CD4-positive, alpha-beta T cell (primary cell): ENCODE results near the gene IL17REL. TPM values are rescaled to one million over a fixed set of nuclear protein-coding genes. Genes with fewer than 3 reads are reported as not detected.

Experiments
- ATAC-seq: fragments of 200-7000 bp; cut with Tn5 transposase; one replicate; pipeline ENCODE4 v1.10.0; 2022; ENCODE audit warnings: mild to moderate bottlenecking; ENCODE audit not compliant: poor library complexity
- CTCF ChIA-PET: fragments of 350-600 bp; sonication (Branson Sonifier 250); formaldehyde crosslinking; loops from one replicate; lab custom pipeline; 2021; ENCODE audit warnings: antibody characterized with exemption, inconsistent platforms; lab: Charles Lee
- POLR2A ChIA-PET: fragments of 350-600 bp; sonication (Branson Sonifier 250); formaldehyde crosslinking; loops from one replicate; lab custom pipeline; 2021; ENCODE audit warnings: antibody characterized with exemption, inconsistent platforms; lab: Charles Lee
- DNase-seq, 14 experiments: peaks; one replicate each; pipeline ENCODE4 v3.0.0-alpha.2; 2013 to 2020; ENCODE audit warnings: mixed read lengths in 2 of 14
- H3K27ac ChIP-seq, 2 donors: one replicate each; pipeline versions ENCODE4 v1.5.1 to v1.7.0; 2013; ENCODE audit warnings: low read length in 2 of 2, low read depth in 1 of 2, mild to moderate bottlenecking in 1 of 2
- H3K27me3 ChIP-seq, 2 experiments: 1 replicate in 1 of 2; 2 replicates in 1 of 2; pipeline versions ENCODE4 v1.6.1 to v1.7.0; 2013; ENCODE audit warnings: low read length in 2 of 2, control low read depth in 1 of 2, mild to moderate bottlenecking in 1 of 2, moderate library complexity in 1 of 2; ENCODE audit not compliant: insufficient read depth in 2 of 2, control insufficient read depth in 1 of 2
- H3K36me3 ChIP-seq: one replicate; pipeline ENCODE4 v1.6.1; 2013; ENCODE audit warnings: low read length, control low read depth; ENCODE audit not compliant: insufficient read depth
- H3K4me1 ChIP-seq: one replicate; pipeline ENCODE4 v1.6.1; 2013; ENCODE audit warnings: low read length, control low read depth; ENCODE audit not compliant: insufficient read depth
- H3K4me3 ChIP-seq: one replicate; pipeline ENCODE4 v1.5.1; 2013; ENCODE audit warnings: mild to moderate bottlenecking, low read length, moderate library complexity
- H3K9me3 ChIP-seq, 2 experiments: 1 replicate in 1 of 2; 2 replicates in 1 of 2; pipeline versions ENCODE4 v1.6.1 to v1.7.0; 2013; ENCODE audit warnings: low read length in 2 of 2, mild to moderate bottlenecking in 2 of 2, control low read depth in 1 of 2, moderate library complexity in 1 of 2; ENCODE audit not compliant: control insufficient read depth in 1 of 2, insufficient read depth in 1 of 2
- H3K27ac Mint-ChIP-seq: one replicate; pipeline ENCODE4 v1.8.0; 2020; ENCODE audit warnings: mixed read lengths
- H3K27me3 Mint-ChIP-seq: one replicate; pipeline ENCODE4 v1.8.0; 2021; ENCODE audit warnings: mixed read lengths
- H3K36me3 Mint-ChIP-seq: one replicate; pipeline ENCODE4 v1.8.0; 2021; ENCODE audit warnings: low read depth, mixed read lengths
- H3K4me1 Mint-ChIP-seq: one replicate; pipeline ENCODE4 v1.8.0; 2021; ENCODE audit warnings: low read depth, mixed read lengths
- H3K4me3 Mint-ChIP-seq: one replicate; pipeline ENCODE4 v1.8.0; 2020; ENCODE audit warnings: mild to moderate bottlenecking, mixed read lengths
- H3K9me3 Mint-ChIP-seq: one replicate; pipeline ENCODE4 v1.8.0; 2020; ENCODE audit warnings: mixed read lengths
- CTCF ChIP-seq: fragments of 200-600 bp; IDR thresholded peaks from one replicate; pipeline ENCODE4 v1.8.0; 2022; ENCODE audit warnings: antibody characterized with exemption, mild to moderate bottlenecking
- intact Hi-C, 2 experiments: fragments of 100-400 bp; cut with DNase I in 1 of 2; cut with micrococcal nuclease in 1 of 2; formaldehyde crosslinking; loops; one replicate each; pipeline versions ENCODE4 v1.15.1 to v1.9.0; 2023 to 2025; cut with DNase I, micrococcal nuclease
- total RNA-seq, 174 experiments: library from RNA in 2 of 174; stranded (reverse) in 2 of 174; gene quantifications; one replicate each; pipeline ENCODE4 v1.2.3 and lab custom pipeline; 2021 to 2026

The IL17REL gene
- total RNA-seq, 2 experiments from 2014 or later = not detected

GRCh38 chr22:50000587-50001387, 11.8 kb downstream of the IL17REL start:
- H3K27ac Mint-ChIP-seq = no peak overlapping the region
- Histone ChIP-seq H3K27ac (no peak overlapping the region), H3K27me3 (peaks cover 7 to 11% of the 10 kb centered on the region in 2 experiments), H3K9me3 (peaks cover 0 to 6% of the 10 kb centered on the region in 2 experiments), H3K36me3 (no peaks in the 10 kb centered on the region), H3K4me1 (peaks cover 16% of the 10 kb centered on the region), H3K4me3 (no peak overlapping the region)
- H3K4me3 Mint-ChIP-seq = no peak overlapping the region
- TF ChIP-seq CTCF = no peak
- DNase-seq (no peak), ATAC-seq (no peak)
- H3K9me3 Mint-ChIP-seq = no peaks in the 10 kb centered on the region
- peaks cover 9% of the 10 kb centered on the region for H3K27me3 Mint-ChIP-seq
- ChIA-PET CTCF (interaction anchor here (1.5 kb wide), 1 partner anchor 29 kb away, joined by 5 read pairs; no protein-coding TSS in a partner anchor), POLR2A (no interaction called here)
- H3K36me3 Mint-ChIP-seq = no peaks in the 10 kb centered on the region
- intact Hi-C loops = no loop called here
- H3K4me1 Mint-ChIP-seq = peaks cover 9% of the 10 kb centered on the region

- no peaks in the 10 kb centered on the region for H3K36me3 Mint-ChIP-seq
- DNase-seq = peak in 1 of 14 experiments; percentile 29
- no peak overlapping the region for H3K27ac ChIP-seq
- ChIA-PET POLR2A (no interaction called here), CTCF (interaction anchor here (1.5 kb wide), 1 partner anchor 30 kb away, joined by 5 read pairs; no protein-coding TSS in a partner anchor)
- no peaks in the 10 kb centered on the region for H3K36me3 ChIP-seq
- peaks cover 0 to 6% of the 10 kb centered on the region in 2 experiments for H3K9me3 ChIP-seq
- no peak overlapping the region for H3K27ac Mint-ChIP-seq
- no peak for ATAC-seq
- peaks cover 9% of the 10 kb centered on the region for H3K27me3 Mint-ChIP-seq
- H3K4me1 Mint-ChIP-seq = peaks cover 9% of the 10 kb centered on the region
- TF ChIP-seq CTCF = no peak
- no peak overlapping the region for H3K4me3 ChIP-seq
- peaks cover 7 to 11% of the 10 kb centered on the region in 2 experiments for H3K27me3 ChIP-seq
- intact Hi-C loops = no loop called here
- peaks cover 16% of the 10 kb centered on the region for H3K4me1 ChIP-seq
- H3K9me3 Mint-ChIP-seq = no peaks in the 10 kb centered on the region
- no peak overlapping the region for H3K4me3 Mint-ChIP-seq
Observed at GRCh38 chr22:49999946-50000586, 12.5 kb downstream of the IL17REL start.

DNA sequence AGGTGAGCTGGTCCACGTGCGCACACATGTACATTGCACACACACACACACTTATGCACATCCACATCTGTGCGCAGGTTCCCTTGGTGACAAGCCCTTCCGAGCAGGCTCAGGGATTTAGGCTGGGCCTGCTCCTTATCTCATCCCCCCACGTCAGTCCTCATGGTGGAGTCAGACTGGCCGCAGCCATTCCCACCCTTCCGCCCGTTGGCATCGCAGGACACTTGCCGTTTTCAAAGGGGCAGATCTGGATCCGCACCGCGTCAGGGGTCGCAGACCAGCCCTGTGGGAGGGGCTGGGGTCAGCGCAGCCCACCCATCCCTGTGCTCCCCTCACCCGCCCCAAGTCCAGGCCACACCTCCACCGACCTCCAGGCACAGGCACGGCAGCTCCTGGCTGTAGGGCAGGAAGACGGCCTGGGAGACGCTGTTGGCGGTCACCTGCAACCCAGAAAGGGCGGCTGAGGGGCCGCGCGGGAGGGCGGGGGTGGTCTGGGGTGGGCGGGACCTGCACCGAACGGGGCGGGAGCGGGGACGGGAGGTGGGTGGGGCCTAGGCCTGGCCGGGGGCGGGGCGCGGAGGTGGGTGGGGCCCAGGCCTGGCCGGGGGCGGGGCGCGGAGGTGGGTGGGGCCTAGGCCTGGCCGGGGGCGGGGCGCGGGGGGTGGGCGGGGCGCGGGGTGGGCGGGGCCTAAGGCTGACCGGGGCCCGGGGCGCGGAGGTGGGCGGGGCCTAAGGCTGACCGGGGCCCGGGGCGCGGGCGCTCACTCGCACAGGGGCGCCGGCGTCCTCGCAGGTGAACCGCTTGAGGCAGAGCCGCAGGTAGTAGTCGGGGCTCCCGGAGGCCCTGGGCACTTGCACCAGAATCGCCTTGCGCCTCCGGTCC, 13.3 kb downstream of the IL17REL start:
- H3K27ac Mint-ChIP-seq = no peak overlapping the region
- peaks cover 16% of the 10 kb centered on the region for H3K4me1 ChIP-seq
- intact Hi-C loops = no loop called here

More for the DNA sequence above, 13.3 kb downstream of the IL17REL start:
- Histone ChIP-seq H3K36me3 (no peaks in the 10 kb centered on the region), H3K4me3 (no peak overlapping the region), H3K27ac (no peak overlapping the region), H3K9me3 (peaks cover 0 to 6% of the 10 kb centered on the region in 2 experiments), H3K27me3 (peaks cover 7 to 11% of the 10 kb centered on the region in 2 experiments)
- Mint-ChIP-seq H3K4me1 (peaks cover 9% of the 10 kb centered on the region), H3K36me3 (no peaks in the 10 kb centered on the region), H3K4me3 (no peak overlapping the region), H3K9me3 (no peaks in the 10 kb centered on the region), H3K27me3 (peaks cover 9% of the 10 kb centered on the region)
- POLR2A ChIA-PET = no interaction called here
- TF ChIP-seq CTCF = no peak
- ATAC-seq (peak; percentile 70), DNase-seq (peak in 3 of 14 experiments; percentile 19 to 51 (median 48))
- CTCF ChIA-PET = no interaction called here
